OCI-LY1 (cell line): Measurements from ENCODE around the gene ERMARD.

ENCODE experiments used
- H2AFZ ChIP-seq: fragments of 200-600 bp; sonication (generic), shearing (Covaris generic); 2 replicates; pipeline ENCODE4 v1.6.0; 2014; ENCODE audit warnings: antibody characterized with exemption, mild to moderate bottlenecking, low read length
- H3F3A ChIP-seq: fragments of 200-600 bp; sonication (generic), shearing (Covaris generic); 2 replicates; pipeline ENCODE4 v1.6.0; 2014; ENCODE audit warnings: mild to moderate bottlenecking, antibody characterized with exemption, low read length, moderate library complexity; ENCODE audit not compliant: insufficient read depth
- H3K27ac ChIP-seq: fragments of 200-600 bp; sonication (generic); 2 replicates; pipeline ENCODE4 v1.5.1; 2014; ENCODE audit warnings: low read length, mixed run types, mild to moderate bottlenecking, low read depth; ENCODE audit not compliant: poor library complexity, severe bottlenecking
- H3K27me3 ChIP-seq: fragments of 200-600 bp; sonication (generic); 2 replicates; pipeline ENCODE4 v1.6.0; 2014; ENCODE audit warnings: antibody characterized with exemption, mild to moderate bottlenecking, low read length, moderate library complexity; ENCODE audit not compliant: insufficient read depth
- H3K36me3 ChIP-seq: fragments of 200-600 bp; sonication (generic); 2 replicates; pipeline ENCODE4 v1.6.1; 2014; ENCODE audit warnings: mild to moderate bottlenecking, antibody characterized with exemption, low read length, moderate library complexity, mixed read lengths; ENCODE audit not compliant: insufficient read depth
- H3K4me1 ChIP-seq: fragments of 200-600 bp; sonication (generic); 2 replicates; pipeline ENCODE4 v1.5.1; 2014; ENCODE audit warnings: mild to moderate bottlenecking, low read length, moderate library complexity; ENCODE audit not compliant: insufficient read depth, severe bottlenecking
- H3K4me2 ChIP-seq: fragments of 200-600 bp; sonication (generic), shearing (Covaris generic); 2 replicates; pipeline ENCODE4 v1.6.1; 2014; ENCODE audit warnings: low read length
- H3K4me3 ChIP-seq: fragments of 200-600 bp; sonication (generic); 2 replicates; pipeline ENCODE4 v1.5.1; 2014; ENCODE audit warnings: low read length, low read depth, mild to moderate bottlenecking, mixed read lengths; ENCODE audit not compliant: poor library complexity, severe bottlenecking
- H3K79me2 ChIP-seq: fragments of 200-600 bp; shearing (Covaris generic); 2 replicates; pipeline ENCODE4 v1.6.1; 2016; ENCODE audit warnings: mixed run types, low read length, mixed read lengths; ENCODE audit not compliant: insufficient read depth
- H3K9ac ChIP-seq: fragments of 200-600 bp; sonication (generic), shearing (Covaris generic); 2 replicates; pipeline ENCODE4 v1.6.1; 2014; ENCODE audit warnings: mild to moderate bottlenecking, low read length, mixed read lengths
- H3K9me2 ChIP-seq: fragments of 200-600 bp; sonication (generic), shearing (Covaris generic); 2 replicates; pipeline ENCODE4 v1.6.1; 2014; ENCODE audit warnings: low read depth, mild to moderate bottlenecking, low read length, mixed read lengths
- H3K9me3 ChIP-seq: fragments of 200-600 bp; shearing (Covaris generic); 2 replicates; pipeline ENCODE4 v1.6.1; 2014; ENCODE audit warnings: low read length, mixed read lengths
- H4K20me1 ChIP-seq: fragments of 200-600 bp; sonication (generic), shearing (Covaris generic); 2 replicates; pipeline ENCODE4 v1.6.0; 2016; ENCODE audit warnings: mild to moderate bottlenecking, low read length; ENCODE audit not compliant: insufficient read depth
- CTCF ChIP-seq: fragments of 200-600 bp; sonication (generic), shearing (Covaris generic); IDR thresholded peaks from 2 replicates; pipeline ENCODE4 v1.5.1; 2017; ENCODE audit warnings: mild to moderate bottlenecking, antibody characterized with exemption, low read length, moderate library complexity, mixed read lengths
- EZH2 ChIP-seq: fragments of 200-600 bp; sonication (generic), shearing (Covaris generic); IDR thresholded peaks from 2 replicates; pipeline ENCODE4 v1.8.0; 2017; ENCODE audit warnings: borderline replicate concordance, mixed run types, mild to moderate bottlenecking, antibody characterized with exemption, low read length, moderate library complexity, mixed read lengths

Gene ERMARD

DNA sequence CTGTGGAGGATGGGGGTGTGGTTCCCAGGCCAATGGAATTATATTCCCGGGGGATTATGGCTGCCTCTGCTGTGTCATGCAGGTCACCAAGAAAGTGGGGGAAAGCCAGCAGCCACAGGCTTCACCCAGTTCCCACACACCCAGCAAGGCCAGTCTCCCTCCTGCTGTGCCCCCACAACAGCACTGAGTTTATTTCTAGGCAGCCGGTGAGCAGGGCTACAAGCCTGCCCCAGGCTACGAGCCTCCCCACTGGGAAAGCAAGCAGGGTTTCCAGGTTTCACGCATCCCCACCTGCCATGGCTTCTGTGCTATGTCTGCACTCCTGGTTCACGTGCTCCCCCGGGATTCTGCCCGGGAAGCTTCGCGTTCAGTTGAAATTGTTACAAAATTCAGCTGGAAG lies 72.6 kb downstream of the ERMARD start:
- Histone ChIP-seq H3K9me2 (no peaks in the 10 kb centered on the region), H3K79me2 (no peaks in the 10 kb centered on the region)
- TF ChIP-seq CTCF, result no peak
- TF ChIP-seq EZH2, result no peak

GRCh38 chr6:169824848-169825557 lies 73.6 kb downstream of the ERMARD start:
- TF ChIP-seq EZH2 (no peak), CTCF (no peak)

More for the DNA sequence above, 72.6 kb downstream of the ERMARD start:
- no peaks in the 10 kb centered on the region for H3K4me1 ChIP-seq
- no peak overlapping the region for H3K4me2 ChIP-seq
- no peaks in the 10 kb centered on the region for H3K27me3 ChIP-seq
- H3F3A ChIP-seq, result no peaks in the 10 kb centered on the region
- no peak overlapping the region for H2AFZ ChIP-seq
- H3K9me3 ChIP-seq, result no peaks in the 10 kb centered on the region
- no peaks in the 10 kb centered on the region for H3K36me3 ChIP-seq
- H3K27ac ChIP-seq, result no peak overlapping the region
- no peak overlapping the region for H3K4me3 ChIP-seq
- no peak overlapping the region for H3K9ac ChIP-seq
- H4K20me1 ChIP-seq, result no peaks in the 10 kb centered on the region

DNA sequence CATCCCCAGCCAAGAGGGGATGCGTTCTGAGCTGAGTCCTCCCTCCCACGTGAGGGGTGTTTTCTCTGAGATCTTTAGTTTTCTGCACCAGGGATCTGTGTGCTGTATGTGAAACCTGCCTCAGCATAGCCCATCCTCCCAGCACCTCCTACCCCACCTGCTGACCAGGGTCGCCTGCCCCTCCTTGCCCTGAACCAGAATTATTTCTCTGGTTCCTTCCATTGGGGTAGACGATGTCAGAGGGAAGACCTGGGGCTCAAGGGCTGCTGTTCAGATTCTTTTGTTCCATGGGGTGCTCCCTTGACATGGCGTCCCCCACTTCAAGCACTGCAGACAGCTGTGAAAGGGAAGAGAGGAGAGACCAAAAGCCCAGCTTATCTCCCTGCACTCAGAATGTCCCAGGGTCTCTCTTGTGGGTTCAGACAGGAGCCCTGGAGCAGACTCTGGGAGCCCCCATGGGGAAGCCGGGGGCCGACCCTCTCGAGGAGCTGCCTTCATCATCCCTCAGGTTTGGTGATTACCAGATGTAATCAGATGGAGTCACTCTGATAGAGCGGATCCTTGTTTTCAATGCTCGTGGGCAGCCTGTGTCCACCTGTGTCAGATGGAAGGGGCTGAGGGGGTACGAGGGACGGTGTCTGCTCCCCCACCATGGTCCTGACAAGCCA lies 74.3 kb downstream of the ERMARD start:
- H3F3A ChIP-seq, result no peaks in the 10 kb centered on the region
- H3K9ac ChIP-seq, result no peak overlapping the region
- H4K20me1 ChIP-seq, result no peaks in the 10 kb centered on the region
- H3K4me3 ChIP-seq, result no peak overlapping the region
- H3K27ac ChIP-seq, result no peak overlapping the region
- TF ChIP-seq EZH2 (no peak), CTCF (no peak)
- H3K4me1 ChIP-seq, result no peaks in the 10 kb centered on the region
- no peaks in the 10 kb centered on the region for H3K79me2 ChIP-seq
- H3K27me3 ChIP-seq, result no peaks in the 10 kb centered on the region
- H3K9me3 ChIP-seq, result no peaks in the 10 kb centered on the region
- H2AFZ ChIP-seq, result no peak overlapping the region
- H3K36me3 ChIP-seq, result no peaks in the 10 kb centered on the region
- H3K4me2 ChIP-seq, result no peak overlapping the region
- no peaks in the 10 kb centered on the region for H3K9me2 ChIP-seq

More at GRCh38 chr6:169824848-169825557, 73.6 kb downstream of the ERMARD start:
- H3K4me2 ChIP-seq, result no peak overlapping the region
- no peak overlapping the region for H3K4me3 ChIP-seq
- no peaks in the 10 kb centered on the region for H4K20me1 ChIP-seq
- H3K27ac ChIP-seq, result no peak overlapping the region
- H3K36me3 ChIP-seq, result no peaks in the 10 kb centered on the region
- H3F3A ChIP-seq, result no peaks in the 10 kb centered on the region
- H2AFZ ChIP-seq, result no peak overlapping the region
- no peaks in the 10 kb centered on the region for H3K79me2 ChIP-seq
- H3K4me1 ChIP-seq, result no peaks in the 10 kb centered on the region
- no peak overlapping the region for H3K9ac ChIP-seq
- H3K27me3 ChIP-seq, result no peaks in the 10 kb centered on the region
- no peaks in the 10 kb centered on the region for H3K9me2 ChIP-seq
- H3K9me3 ChIP-seq, result no peaks in the 10 kb centered on the region
